K562 (cell line): ENCODE data around the gene RABGAP1. TPM values are rescaled to one million over a fixed set of nuclear protein-coding genes. Genes with fewer than 3 reads are reported as not detected.

ENCODE experiments used
- ATAC-seq: fragments of 200-7000 bp; cut with Tn5 transposase; 3 replicates; pipeline ENCODE4 v1.9.1; 2020; ENCODE audit warnings: moderate library complexity
- BruUV-seq: library from RNA; stranded (reverse); fragments of 400-500 nt; replicated peaks from 2 replicates; lab custom pipeline; 2021; lab: Mats Ljungman, UMichigan
- CTCF ChIA-PET: fragments of 300-600 bp; formaldehyde crosslinking; extraction: SDS; loops from one replicate; lab custom pipeline; 2021; ENCODE audit warnings: low intra/inter-chr PET ratio; lab: Yijun Ruan, JAX
- POLR2A ChIA-PET: fragments of 300-600, 350-650 bp; sonication (Branson Sonifier 250); formaldehyde crosslinking; extraction: SDS; loops from one replicate; lab custom pipeline; 2021; ENCODE audit warnings: antibody characterized with exemption, inconsistent platforms; lab: Yijun Ruan, JAX
- DNase-seq, 4 experiments: peaks; one replicate each; pipeline versions ENCODE4 v3.0.0 to v3.0.0-alpha.2; 2011 to 2018; ENCODE audit warnings: low spot score in 3 of 4, mixed read lengths in 3 of 4; ENCODE audit errors: extremely low read depth in 1 of 4
- FAIRE-seq: peaks from 2 replicates; lab custom pipeline; 2011; peaks lifted over from hg19 to GRCh38; lab: Jason Lieb, UNC
- H2AFZ ChIP-seq: 2 replicates; pipeline ENCODE4 v1.6.0; 2011; ENCODE audit warnings: low read depth, low read length, control low read depth, inconsistent platforms
- H3K27ac ChIP-seq: fragments of 200-600 bp; 3 replicates; pipeline ENCODE4 v1.8.0; 2011; ENCODE audit warnings: low read depth, mild to moderate bottlenecking, control low read depth, inconsistent platforms, low read length, moderate library complexity, mixed read lengths; ENCODE audit errors: extremely low read depth
- H3K27me3 ChIP-seq, 2 experiments: fragments of 300-600 bp in 1 of 2; 2 replicates in 1 of 2; 3 replicates in 1 of 2; pipeline versions ENCODE4 v1.6.0 to v1.8.0; 2011; ENCODE audit warnings: inconsistent platforms in 2 of 2, low read length in 2 of 2, mild to moderate bottlenecking in 1 of 2, mixed read lengths in 1 of 2, moderate library complexity in 1 of 2; ENCODE audit not compliant: control insufficient read depth in 2 of 2, insufficient read depth in 2 of 2
- H3K36me3 ChIP-seq: fragments of 300-600 bp; 3 replicates; pipeline ENCODE4 v1.8.0; 2011; ENCODE audit warnings: mild to moderate bottlenecking, low read length, inconsistent platforms; ENCODE audit not compliant: control insufficient read depth, insufficient read depth
- H3K4me1 ChIP-seq, 2 experiments: fragments of 200-600 bp in 1 of 2; replicated peaks in 1 of 2; 2 replicates in 1 of 2; 3 replicates in 1 of 2; pipeline versions ENCODE4 v1.5.1 to v1.8.0; 2011; ENCODE audit warnings: inconsistent platforms in 2 of 2, low read length in 2 of 2, mild to moderate bottlenecking in 1 of 2, mixed read lengths in 1 of 2, moderate library complexity in 1 of 2; ENCODE audit not compliant: control insufficient read depth in 2 of 2, insufficient read depth in 2 of 2
- H3K4me2 ChIP-seq: 2 replicates; pipeline ENCODE4 v1.6.1; 2011; ENCODE audit warnings: low read length, control low read depth, inconsistent platforms, mixed read lengths; ENCODE audit not compliant: insufficient read depth
- H3K4me3 ChIP-seq: fragments of 200-600 bp; sonication (generic), shearing (Covaris generic); 2 replicates; pipeline ENCODE4 v1.5.1; 2016; ENCODE audit warnings: control low read depth, inconsistent platforms
- H3K79me2 ChIP-seq: fragments of 200-600 bp; 3 replicates; pipeline ENCODE4 v1.8.0; 2011; ENCODE audit warnings: low read length, inconsistent platforms; ENCODE audit not compliant: control insufficient read depth, insufficient read depth
- H3K9ac ChIP-seq, 2 experiments: 2 replicates each; pipeline versions ENCODE4 v1.6.0 to v1.6.1; 2011; ENCODE audit warnings: low read depth in 2 of 2, low read length in 2 of 2, control low read depth in 1 of 2, inconsistent platforms in 1 of 2, mild to moderate bottlenecking in 1 of 2, mixed read lengths in 1 of 2; ENCODE audit not compliant: insufficient read depth in 1 of 2
- H3K9me1 ChIP-seq: one replicate; pipeline ENCODE4 v1.6.0; 2011; ENCODE audit warnings: inconsistent platforms, mild to moderate bottlenecking, low read length, moderate library complexity; ENCODE audit not compliant: control insufficient read depth, insufficient read depth
- H3K9me3 ChIP-seq: replicated peaks from 2 replicates; pipeline ENCODE4 v1.5.1; 2011; ENCODE audit warnings: low read depth, low read length, inconsistent platforms; ENCODE audit not compliant: control insufficient read depth, insufficient read depth
- H4K20me1 ChIP-seq: replicated peaks from 2 replicates; pipeline ENCODE4 v1.6.1; 2011; ENCODE audit warnings: low read length, inconsistent platforms, mixed read lengths; ENCODE audit not compliant: control insufficient read depth, insufficient read depth
- JUND ChIP-seq, 2 experiments: IDR thresholded peaks; 2 replicates in 1 of 2; 3 replicates in 1 of 2; pipeline ENCODE4 v1.6.1; 2011; ENCODE audit warnings: borderline replicate concordance in 2 of 2, low read depth in 2 of 2, low read length in 2 of 2, improper control_type of control experiment in 1 of 2, missing biosample characterization in 1 of 2, missing genetic modification characterization in 1 of 2, missing genetic modification reagents in 1 of 2
- PCBP2 ChIP-seq: fragments of 200-400 bp; formaldehyde crosslinking; IDR thresholded peaks from 2 replicates; pipeline ENCODE4 v1.6.1; 2018; ENCODE audit warnings: low read length, low read depth, mild to moderate bottlenecking, moderate library complexity; ENCODE audit not compliant: poor library complexity, severe bottlenecking
- PHB2 ChIP-seq: fragments of 450-650 bp; IDR thresholded peaks from 2 replicates; pipeline ENCODE4 v1.6.1; 2017; ENCODE audit warnings: low read depth
- SAFB2 ChIP-seq: fragments of 200-400 bp; formaldehyde crosslinking; IDR thresholded peaks from 2 replicates; pipeline ENCODE4 v1.6.1; 2018; ENCODE audit warnings: borderline replicate concordance, low read length, low read depth, moderate library complexity; ENCODE audit not compliant: severe bottlenecking
- SP1 ChIP-seq: sonication (generic); formaldehyde crosslinking; IDR thresholded peaks from 2 replicates; pipeline ENCODE4 v1.8.1; 2022; ENCODE audit warnings: mild to moderate bottlenecking, missing genetic modification reagents
- SRSF7 ChIP-seq: fragments of 200-400 bp; formaldehyde crosslinking; optimal IDR thresholded peaks from 2 replicates; pipeline ENCODE3; 2017; ENCODE audit warnings: mild to moderate bottlenecking, low read depth, low read length
- TFE3 ChIP-seq: fragments of 450-650 bp; formaldehyde crosslinking; IDR thresholded peaks from 2 replicates; pipeline ENCODE4 v1.4.0; 2020; ENCODE audit warnings: mild to moderate bottlenecking, mixed read lengths
- ZBED1 ChIP-seq: IDR thresholded peaks from 2 replicates; pipeline ENCODE4 v1.6.1; 2014
- ZNF280B ChIP-seq: fragments of 250-450 bp; sonication (Bioruptor Pico); IDR thresholded peaks from 2 replicates; pipeline ENCODE4 v1.5.1; 2021; ENCODE audit warnings: mild to moderate bottlenecking
- ZNF586 ChIP-seq: fragments of 450-650 bp; formaldehyde crosslinking; conservative IDR thresholded peaks from 2 replicates; pipeline ENCODE4 v1.4.0; 2020; ENCODE audit warnings: mild to moderate bottlenecking, moderate library complexity
- ZNF589 ChIP-seq: fragments of 200-800 bp; sonication (Bioruptor generic); IDR thresholded peaks from 2 replicates; pipeline ENCODE4 v1.6.1; 2016; ENCODE audit warnings: low read depth, missing genetic modification characterization, missing compliant biosample characterization
- ZNF764 ChIP-seq: fragments of 250-450 bp; sonication (Bioruptor Pico); IDR thresholded peaks from 2 replicates; pipeline ENCODE4 v1.4.0; 2020; ENCODE audit warnings: low read depth, mild to moderate bottlenecking, moderate library complexity
- WGBS: fragments of 100-300 bp; shearing (Covaris generic); methylation state at CpG from one replicate; pipeline ENCODE4 v1.1.6; 2016; ENCODE audit warnings: low coverage, mixed read lengths; ENCODE audit not compliant: insufficient coverage; ENCODE audit errors: missing lambda C conversion rate; 5-methylcytosine and 5-hydroxymethylcytosine counted together
- in situ Hi-C: fragments of 300-500 bp; cut with MboI; formaldehyde crosslinking; loops from 4 replicates; pipeline ENCODE4 v1.15.0; 2018; ENCODE audit warnings: inconsistent platforms, mixed read lengths
- intact Hi-C: fragments of 100-400 bp; cut with micrococcal nuclease; formaldehyde crosslinking; loops from 2 replicates; pipeline ENCODE4 v1.14.2; 2022
- polyA plus RNA-seq, 8 experiments: library from polyadenylated mRNA; depleted of rRNA in 4 of 8; stranded (reverse) in 5 of 8; unstranded in 3 of 8; fragments of >200 nt; fragmentation: Nextera tagmentation in 2 of 8; fragmentation: Illumina TruSeq in 1 of 8; extraction: Ambion mirVana in 2 of 8; extraction: Trizol in 1 of 8; gene quantifications; 2 replicates each; pipeline versions ENCODE4 v1.2.1 to v1.2.3, GENCODE V29; 2011 to 2014; ENCODE audit warnings: inconsistent platforms in 1 of 8, missing spikeins in 1 of 8
- total RNA-seq, 7 experiments: library from RNA; depleted of rRNA in 6 of 7; stranded (reverse); fragments of >200 nt in 6 of 7; fragmentation: Illumina TruSeq in 2 of 7; extraction: Trizol in 2 of 7; gene quantifications; 2 replicates each; pipeline versions ENCODE4 v1.2.1 to v1.2.3, GENCODE V29; 2011 to 2021; ENCODE audit warnings: low replicate concordance in 1 of 7
- TF ChIP-seq, protein P1 (sequence below): fragments of 250-450 bp; sonication (Bioruptor Pico); IDR thresholded peaks from 2 replicates; pipeline ENCODE4 v1.5.0; 2022; ENCODE audit warnings: mild to moderate bottlenecking

Gene RABGAP1
- total and polyA plus RNA-seq, 9 of the 15 experiments (the other 6 are each of a cell fraction or from before 2014, with no cell fraction given): 1.5 to 22.7 (median 13.1) TPM

GRCh38 chr9:123131258-123131657 is 190.4 kb downstream of the RABGAP1 start:
- DNase-seq (no peak), FAIRE-seq (no peak), ATAC-seq (no peak)
- Histone ChIP-seq H2AFZ (no peak overlapping the region), H4K20me1 (no peaks in the 10 kb centered on the region), H3K4me2 (no peak overlapping the region), H3K4me1 (no peaks in the 10 kb centered on the region), H3K36me3 (peaks cover 85% of the 10 kb centered on the region), H3K4me3 (no peak overlapping the region), H3K9ac (no peak overlapping the region), H3K79me2 (no peaks in the 10 kb centered on the region), H3K9me3 (no peaks in the 10 kb centered on the region), H3K9me1 (no peaks in the 10 kb centered on the region), H3K27ac (no peak overlapping the region), H3K27me3 (no peaks in the 10 kb centered on the region)
- WGBS: 75% methylated on average over 1 of the region's 1 CpG
- intact Hi-C loops (no loop called here), in situ Hi-C loops (no loop called here)
- BruUV-seq: no TSS peak
- TF ChIP-seq ZNF764 (CRISPR knock-in tag): no peak
- TF ChIP-seq PHB2: no peak
- no peak for TF ChIP-seq SP1 (CRISPR knock-in tag)
- no peak for TF ChIP-seq ZNF589 (CRISPR knock-in tag)
- TF ChIP-seq, protein P1, sequence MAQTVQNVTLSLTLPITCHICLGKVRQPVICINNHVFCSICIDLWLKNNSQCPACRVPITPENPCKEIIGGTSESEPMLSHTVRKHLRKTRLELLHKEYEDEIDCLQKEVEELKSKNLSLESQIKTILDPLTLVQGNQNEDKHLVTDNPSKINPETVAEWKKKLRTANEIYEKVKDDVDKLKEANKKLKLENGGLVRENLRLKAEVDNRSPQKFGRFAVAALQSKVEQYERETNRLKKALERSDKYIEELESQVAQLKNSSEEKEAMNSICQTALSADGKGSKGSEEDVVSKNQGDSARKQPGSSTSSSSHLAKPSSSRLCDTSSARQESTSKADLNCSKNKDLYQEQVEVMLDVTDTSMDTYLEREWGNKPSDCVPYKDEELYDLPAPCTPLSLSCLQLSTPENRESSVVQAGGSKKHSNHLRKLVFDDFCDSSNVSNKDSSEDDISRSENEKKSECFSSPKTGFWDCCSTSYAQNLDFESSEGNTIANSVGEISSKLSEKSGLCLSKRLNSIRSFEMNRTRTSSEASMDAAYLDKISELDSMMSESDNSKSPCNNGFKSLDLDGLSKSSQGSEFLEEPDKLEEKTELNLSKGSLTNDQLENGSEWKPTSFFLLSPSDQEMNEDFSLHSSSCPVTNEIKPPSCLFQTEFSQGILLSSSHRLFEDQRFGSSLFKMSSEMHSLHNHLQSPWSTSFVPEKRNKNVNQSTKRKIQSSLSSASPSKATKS (CRISPR knock-in tag): no peak
- TF ChIP-seq TFE3 (CRISPR knock-in tag): no peak
- TF ChIP-seq ZBED1: no peak
- TF ChIP-seq ZNF586 (CRISPR knock-in tag): no peak
- no peak for TF ChIP-seq SAFB2
- no peak for TF ChIP-seq SRSF7
- TF ChIP-seq ZNF280B: no peak
- no peak for TF ChIP-seq JUND (IDR thresholded peaks at IDR 0.05; ENCODE audit: borderline replicate concordance, low read depth, low read length)
- TF ChIP-seq JUND (tag; IDR thresholded peaks at IDR 0.05; ENCODE audit: borderline replicate concordance, low read depth, low read length): no peak
- TF ChIP-seq PCBP2: no peak
- ChIA-PET POLR2A (interaction anchor here (1.3 kb wide), 1 partner anchor 13 kb away, joined by 3 read pairs; no protein-coding TSS in a partner anchor), CTCF (no interaction called here)
